ENCODE measurements around the gene EPN2.
A peak's percentile ranks its signal among the peaks of the same experiment; 100 is the strongest.
"Not testable (repeated sequence)": the region's sequence is repeated elsewhere in the genome, so short reads cannot be mapped to it uniquely, and the experiment has no call there.

The EPN2 gene

GRCh38 chr17:19347323-19348080, 110.3 kb downstream of the EPN2 start:
- DNase-seq = no peak

GRCh38 chr17:19348081-19348650, 111.0 kb downstream of the EPN2 start:
- no peak for DNase-seq

DNA sequence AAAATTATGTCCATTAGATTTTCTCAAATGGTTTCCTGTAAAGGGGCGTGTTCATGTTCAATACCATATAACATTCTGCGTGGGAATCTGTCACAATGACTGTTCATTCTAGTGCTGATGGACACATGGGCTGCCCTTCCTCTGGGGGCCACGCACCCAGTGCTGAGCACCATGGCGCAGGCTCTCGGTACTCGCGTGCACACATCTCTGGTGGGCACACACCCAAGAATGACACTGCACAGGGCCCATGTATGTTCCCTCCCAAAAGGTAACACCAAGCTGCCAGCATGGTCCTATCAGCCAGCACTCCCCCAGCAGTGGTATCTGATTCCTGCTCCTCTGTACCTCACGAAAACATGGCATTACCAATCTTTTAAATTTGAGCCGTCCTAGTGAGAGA, 111.6 kb downstream of the EPN2 start:
- no peak for DNase-seq

- DNase-seq = not testable (repeated sequence)
Observed at GRCh38 chr17:19353401-19353800, 116.2 kb downstream of the EPN2 start.

- no peak for DNase-seq
Observed at GRCh38 chr17:19354748-19355147, 117.6 kb downstream of the EPN2 start.

DNA sequence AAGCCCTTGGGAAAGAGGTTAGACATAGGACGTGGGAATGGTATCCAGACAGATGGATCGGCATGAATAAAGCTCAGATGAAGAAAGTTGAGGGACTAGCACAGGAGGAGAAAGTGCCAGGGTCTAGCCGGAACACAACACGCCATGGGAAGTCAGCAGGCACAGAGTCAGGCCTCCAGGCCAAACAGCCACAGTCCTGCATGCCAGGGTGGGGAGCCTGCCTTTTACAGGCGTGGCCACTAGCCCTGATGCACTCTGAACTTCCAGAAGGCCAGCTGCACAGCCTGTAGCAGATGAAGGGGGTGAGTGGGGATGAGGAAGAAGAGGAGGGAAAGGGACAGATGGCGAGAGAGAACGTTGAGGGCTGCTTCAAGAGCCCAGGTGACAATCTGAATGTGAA, 120.2 kb downstream of the EPN2 start:
- DNase-seq = no peak

GRCh38 chr17:19357761-19358160, 120.6 kb downstream of the EPN2 start:
- DNase-seq = no peak

DNA sequence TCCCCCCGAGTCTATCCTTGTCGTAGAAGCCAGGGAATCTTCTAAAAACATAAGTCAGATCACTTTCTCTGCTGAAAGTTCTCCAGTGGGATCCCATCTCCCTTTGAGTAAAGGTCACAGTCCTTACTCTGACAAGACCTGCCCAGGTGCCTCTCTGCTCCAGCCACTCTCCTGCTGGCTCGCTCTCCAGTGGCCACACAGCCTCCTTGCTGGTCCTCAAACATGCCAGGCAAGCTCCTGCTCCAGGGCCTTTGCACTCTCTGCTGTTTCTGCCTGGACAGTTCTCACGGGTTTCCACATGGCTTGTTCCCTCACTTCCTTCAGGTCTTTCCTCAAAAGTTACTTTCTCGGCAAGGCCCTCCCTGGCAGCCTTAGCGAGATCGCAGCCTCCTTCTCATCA, 122.0 kb downstream of the EPN2 start:
- no peak for DNase-seq

DNA sequence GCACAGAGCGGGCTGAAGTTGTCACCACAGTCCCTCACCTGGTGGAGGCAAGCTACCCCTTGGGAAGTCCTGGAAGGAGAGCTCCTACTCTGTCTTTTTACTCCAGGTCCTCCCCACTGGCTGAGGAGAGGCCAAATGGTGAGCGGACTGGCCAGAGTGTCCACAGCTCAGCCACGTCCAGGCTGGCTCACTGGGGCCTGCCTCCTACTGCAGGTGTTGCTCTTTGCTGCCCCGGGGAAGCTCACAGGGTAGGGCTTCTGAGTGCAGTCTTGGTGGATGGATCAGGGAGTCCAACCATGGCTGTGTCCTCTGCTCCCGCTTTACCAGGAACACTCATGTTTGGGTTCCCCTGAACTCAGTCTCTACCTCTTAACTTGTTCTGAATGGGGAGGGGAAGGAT, 122.7 kb downstream of the EPN2 start:
- DNase-seq = no peak

GRCh38 chr17:19360772-19361171, 123.6 kb downstream of the EPN2 start:
- no peak for DNase-seq

- no peak for DNase-seq
Observed at GRCh38 chr17:19361326-19361725, 124.2 kb downstream of the EPN2 start.

- no peak for DNase-seq
Observed at GRCh38 chr17:19361944-19362276, 124.7 kb downstream of the EPN2 start.

DNA sequence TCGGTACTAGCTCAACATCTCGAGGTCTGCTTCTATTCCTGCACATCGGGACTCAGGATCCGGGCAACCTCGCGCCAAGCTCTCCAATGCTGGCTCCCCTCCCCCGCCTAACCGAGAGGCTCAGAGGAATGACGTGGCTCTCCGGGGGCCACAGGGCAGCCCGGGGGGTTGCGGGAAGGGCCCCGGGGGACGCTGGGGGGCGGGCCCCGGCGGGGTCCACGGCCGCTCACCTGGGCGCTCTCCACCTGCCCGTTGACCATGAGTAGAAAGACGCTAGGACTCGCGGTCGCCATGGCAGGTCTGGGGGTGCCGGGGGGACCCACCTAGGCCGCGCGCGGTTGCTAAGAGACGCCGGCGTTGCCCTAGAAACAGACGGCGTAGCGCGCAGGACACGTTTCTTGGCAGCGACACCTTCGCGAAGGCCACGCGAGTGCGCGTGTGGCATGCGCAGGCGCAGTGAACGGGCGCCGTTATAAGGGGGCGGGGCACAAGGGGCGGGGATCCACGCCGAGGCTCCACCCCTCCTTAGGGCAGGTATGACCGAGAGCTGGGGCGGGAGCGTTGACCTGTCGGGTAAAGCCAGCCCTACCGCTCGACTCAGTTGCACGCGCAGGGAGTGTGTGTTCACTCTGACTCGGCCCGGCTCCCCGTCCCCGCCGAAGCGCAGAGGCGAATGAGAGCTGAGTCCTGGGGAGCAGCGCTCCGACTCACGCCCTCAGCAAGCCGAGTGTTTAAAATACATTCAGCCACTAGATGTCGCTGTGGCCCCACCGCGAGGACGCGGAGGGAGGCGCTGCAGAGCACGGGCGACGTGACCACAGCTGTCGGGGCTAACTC, 125.3 kb downstream of the EPN2 start, which contains the start of gene B9D1:
Gene B9D1 (minus strand): TSS at position 447 of the 837 bp plus-strand sequence. CDS start 154 bp downstream, at position 293.
- DNase-seq = peak; percentile 90 to 92

DNA sequence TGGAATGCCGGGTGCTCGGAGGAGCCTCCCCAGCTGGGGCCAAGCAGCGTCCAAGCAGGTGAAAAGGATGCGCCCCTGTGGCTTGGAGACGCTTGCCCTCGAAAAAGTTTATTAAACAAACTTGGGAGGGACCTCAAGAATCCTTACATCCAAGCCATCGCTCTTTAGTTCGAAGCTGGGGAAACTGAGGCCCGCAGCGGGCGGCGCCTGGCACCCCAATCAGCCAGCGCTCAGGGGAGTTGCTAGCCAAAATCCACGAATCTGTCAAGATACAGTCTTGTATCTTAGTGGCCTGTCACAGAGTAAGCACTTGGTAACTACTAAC, 125.9 kb downstream of the EPN2 start:
- no peak for DNase-seq

- DNase-seq = no peak
Observed at GRCh38 chr17:19363460-19364035, 126.4 kb downstream of the EPN2 start.

DNA sequence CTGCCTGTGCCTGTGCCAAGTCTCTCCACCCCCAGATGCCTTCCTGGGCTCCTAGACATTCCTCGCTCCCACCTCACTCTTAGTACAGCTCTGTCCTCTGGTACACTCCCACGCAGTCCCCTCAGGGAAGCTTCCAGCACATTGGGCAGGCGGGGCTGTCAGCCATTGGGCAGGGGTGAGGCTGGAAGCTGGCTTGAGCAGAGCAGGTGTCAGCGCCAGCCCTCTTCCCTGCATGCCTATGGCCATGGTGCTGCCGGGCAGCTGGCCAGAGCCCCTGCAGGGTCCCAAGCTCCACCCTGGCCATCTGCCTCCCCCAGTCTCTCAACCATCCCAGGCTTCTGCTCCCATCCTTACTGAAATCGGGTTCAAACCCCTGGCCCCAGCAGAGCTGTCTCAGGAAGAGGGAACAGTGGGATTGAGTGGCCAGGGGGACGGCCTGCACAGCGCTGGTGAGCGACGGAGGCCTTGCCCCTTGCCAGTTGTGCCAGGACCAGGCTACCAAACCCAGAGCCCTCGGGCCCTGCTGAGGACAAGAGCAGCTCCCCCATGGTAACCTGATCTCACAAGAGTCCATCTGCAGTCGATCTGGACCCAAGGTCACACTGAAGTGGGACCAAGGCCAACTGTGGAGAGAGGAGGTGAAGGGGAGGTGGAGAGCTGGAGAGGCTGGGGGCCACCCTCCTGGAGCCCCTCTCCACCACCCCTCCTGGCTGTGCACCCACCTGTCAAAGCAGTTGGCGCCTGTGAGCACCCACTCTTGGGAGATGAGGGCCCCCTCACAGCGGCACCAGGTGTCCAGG, 127.7 kb downstream of the EPN2 start:
- no peak for DNase-seq

DNA sequence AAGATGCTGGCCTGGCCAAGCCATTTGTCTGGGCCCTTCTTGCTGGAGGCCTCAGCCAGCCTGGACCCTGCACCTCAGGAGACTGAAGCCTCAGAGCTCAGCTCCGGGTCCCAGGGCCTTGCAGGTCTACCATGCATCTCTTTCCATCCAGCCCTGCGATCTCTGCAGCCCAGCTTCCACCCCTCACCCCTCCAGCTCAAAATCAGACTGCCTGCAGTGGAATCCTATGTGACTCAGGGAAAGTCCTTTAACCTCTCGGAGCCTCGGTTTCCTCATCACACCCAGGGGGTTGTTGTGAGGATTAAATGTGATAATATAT, 128.3 kb downstream of the EPN2 start:
- no peak for DNase-seq

DNA sequence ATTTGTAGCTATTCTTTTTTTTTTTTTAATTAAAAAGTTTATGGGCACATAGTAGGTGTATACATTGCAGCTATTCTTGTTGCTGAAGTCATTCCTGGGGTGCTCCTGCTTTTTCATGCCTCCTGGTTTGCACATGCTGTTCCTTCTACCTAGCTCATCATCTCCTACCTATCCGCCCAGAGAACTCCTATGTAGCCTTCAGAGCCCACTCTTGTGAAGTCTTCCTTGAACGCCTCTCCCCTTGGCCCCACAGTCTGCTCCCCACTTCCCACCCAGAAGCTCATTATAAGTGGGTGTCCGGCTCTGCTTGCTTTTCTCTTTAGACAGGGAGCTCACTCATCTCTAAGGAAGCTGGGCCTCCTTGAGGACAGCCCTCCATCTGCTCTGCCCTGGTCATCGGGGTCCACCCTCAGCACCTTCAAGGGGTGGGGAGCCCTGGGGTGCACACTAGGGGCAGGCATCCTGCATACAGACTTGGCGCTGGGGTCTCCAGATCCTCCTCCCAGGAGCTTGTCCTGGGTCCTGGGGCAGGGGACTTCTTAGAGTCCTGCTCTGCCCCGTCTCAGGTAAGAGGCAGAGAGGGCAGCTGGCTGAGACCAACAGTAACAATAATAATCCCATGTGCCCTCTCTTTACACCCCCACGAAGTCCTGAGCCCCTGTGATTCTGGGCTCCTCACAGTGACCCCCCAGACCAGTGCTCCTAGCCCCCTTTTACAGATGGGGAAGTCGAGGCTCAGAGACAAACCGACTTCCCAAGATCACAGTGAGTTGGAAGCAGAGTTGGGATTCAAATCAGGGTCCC, 128.9 kb downstream of the EPN2 start:
- DNase-seq = no peak

DNA sequence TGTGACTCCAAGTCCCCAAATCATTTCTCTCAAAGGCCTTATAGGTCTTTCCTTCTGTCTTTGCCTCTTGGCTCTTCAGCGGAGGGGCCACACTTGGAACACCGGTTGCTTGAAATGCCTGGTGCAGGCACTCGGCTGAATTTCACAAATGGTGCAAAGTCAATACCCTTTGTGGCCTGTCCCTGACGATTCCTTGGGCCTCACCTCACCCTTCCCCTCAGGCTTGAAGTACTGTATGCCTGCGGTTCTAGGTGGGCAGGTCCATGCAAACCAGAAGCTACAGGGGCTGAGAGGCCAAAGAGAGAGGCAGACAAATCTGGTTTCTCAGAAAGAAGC, 129.4 kb downstream of the EPN2 start:
- DNase-seq = no peak

DNA sequence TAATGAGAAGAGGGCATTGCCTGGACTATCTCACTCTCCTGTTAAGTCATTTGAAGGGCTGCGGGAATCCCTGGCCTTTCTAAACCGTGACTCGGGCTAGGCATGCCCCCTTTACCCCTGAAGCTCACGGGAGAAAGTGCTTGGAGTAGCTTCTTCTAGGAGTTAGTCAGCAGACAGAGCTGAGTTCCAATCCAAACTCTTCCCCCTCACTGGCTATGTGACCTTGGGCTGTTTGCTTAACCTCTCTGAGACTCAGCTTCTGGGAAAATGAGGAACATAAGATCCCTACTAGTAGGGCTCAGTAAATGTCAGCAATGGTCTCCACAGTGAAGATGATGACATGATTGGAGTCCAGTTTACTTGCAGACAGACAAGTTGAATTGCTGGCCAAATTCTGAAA, 131.1 kb downstream of the EPN2 start:
- DNase-seq = no peak

DNA sequence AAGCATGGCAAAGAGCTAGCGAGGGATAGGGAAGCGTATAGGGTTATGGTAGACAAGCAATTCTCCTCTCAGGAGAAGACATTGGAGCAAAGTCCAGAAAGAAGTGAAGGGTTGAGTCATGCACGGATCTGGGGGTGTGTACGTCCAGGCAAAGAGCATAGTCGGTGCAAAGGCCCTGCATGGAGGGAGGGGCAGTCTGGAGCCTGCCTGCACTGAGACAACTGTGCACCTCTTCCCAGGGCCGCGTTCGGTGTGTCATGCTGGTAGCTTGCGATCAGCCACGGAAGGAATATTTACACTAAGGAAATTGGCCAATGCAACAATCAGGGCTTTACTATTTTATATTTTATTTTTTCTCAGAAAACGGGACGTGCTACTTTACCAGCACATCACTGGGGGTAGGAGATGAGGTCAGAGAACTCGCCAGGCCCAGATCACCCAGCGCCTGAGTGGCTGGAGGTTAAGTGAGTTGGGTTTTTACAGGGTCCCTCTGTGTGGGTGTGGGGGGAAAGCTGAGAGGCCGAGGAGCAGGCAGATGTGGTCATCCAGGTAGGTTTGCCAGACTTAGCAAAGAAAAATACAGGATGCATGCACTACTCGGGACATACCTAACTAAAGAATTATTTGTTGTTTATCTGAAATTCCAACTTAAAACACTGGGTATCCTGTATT, 132.1 kb downstream of the EPN2 start:
- no peak for DNase-seq

Data from activated CD4-positive, alpha-beta T cell treated with anti-CD3 and anti-CD28 coated beads, Interleukin-2, amount 50 U/mL, for 48 hours (primary cell).